Ovary (tissue), 3 donors: ENCODE measurements around the gene NADSYN1.

ENCODE experiments used
- POLR2A ChIP-seq: fragments of 450-650 bp; IDR thresholded peaks from one replicate; pipeline ENCODE4 v1.6.1; 2017; ENCODE audit warnings: antibody characterized with exemption, mild to moderate bottlenecking, moderate library complexity
- TF ChIP-seq, protein P1 (sequence below), 3 donors: fragments of 450-650 bp in 2 of 3; fragments of 200-600 bp in 1 of 3; IDR thresholded peaks; one replicate each; pipeline versions ENCODE4 v1.5.1 to v1.8.0; 2016 to 2022; ENCODE audit warnings: antibody characterized with exemption in 3 of 3, mild to moderate bottlenecking in 1 of 3
- donor health status: DM: no; HTN: no; CAD: no.

DNA sequence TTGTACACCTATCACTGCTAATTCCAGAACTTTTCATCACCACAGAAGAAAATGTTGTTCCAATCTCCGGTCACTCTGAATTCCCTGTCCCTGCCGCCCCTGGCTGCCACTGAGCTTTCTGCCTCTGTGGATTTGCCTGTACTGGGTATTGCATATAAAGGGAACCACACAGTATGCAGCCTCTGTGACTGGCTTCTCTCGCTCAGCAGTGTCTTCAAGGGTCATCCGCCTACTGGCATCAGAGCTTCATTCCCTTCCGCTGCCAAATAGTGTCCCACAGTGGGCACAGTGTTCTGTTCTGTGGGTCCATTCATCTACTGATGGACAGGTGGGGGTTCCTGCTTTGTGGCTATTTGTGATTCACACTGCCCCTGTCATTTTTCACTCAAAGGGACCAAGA, 10.1 kb upstream of the NADSYN1 start:
- TF ChIP-seq, protein P1, sequence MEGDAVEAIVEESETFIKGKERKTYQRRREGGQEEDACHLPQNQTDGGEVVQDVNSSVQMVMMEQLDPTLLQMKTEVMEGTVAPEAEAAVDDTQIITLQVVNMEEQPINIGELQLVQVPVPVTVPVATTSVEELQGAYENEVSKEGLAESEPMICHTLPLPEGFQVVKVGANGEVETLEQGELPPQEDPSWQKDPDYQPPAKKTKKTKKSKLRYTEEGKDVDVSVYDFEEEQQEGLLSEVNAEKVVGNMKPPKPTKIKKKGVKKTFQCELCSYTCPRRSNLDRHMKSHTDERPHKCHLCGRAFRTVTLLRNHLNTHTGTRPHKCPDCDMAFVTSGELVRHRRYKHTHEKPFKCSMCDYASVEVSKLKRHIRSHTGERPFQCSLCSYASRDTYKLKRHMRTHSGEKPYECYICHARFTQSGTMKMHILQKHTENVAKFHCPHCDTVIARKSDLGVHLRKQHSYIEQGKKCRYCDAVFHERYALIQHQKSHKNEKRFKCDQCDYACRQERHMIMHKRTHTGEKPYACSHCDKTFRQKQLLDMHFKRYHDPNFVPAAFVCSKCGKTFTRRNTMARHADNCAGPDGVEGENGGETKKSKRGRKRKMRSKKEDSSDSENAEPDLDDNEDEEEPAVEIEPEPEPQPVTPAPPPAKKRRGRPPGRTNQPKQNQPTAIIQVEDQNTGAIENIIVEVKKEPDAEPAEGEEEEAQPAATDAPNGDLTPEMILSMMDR (IDR thresholded peaks at IDR 0.05), result no peak
- no peak for TF ChIP-seq POLR2A
